Spleen (tissue), 7 donors: ENCODE measurements around the gene MMAB.

ENCODE experiments used
- POLR2A ChIP-seq, 3 donors: fragments of 450-650 bp; IDR thresholded peaks; one replicate each; pipeline ENCODE4 v1.5.1; 2017; ENCODE audit warnings: antibody characterized with exemption in 3 of 3, mild to moderate bottlenecking in 1 of 3
- TF ChIP-seq, protein P1 (sequence below), 11 experiments: fragments of 200-600 bp in 7 of 11; fragments of 450-650 bp in 4 of 11; sonication (generic) in 4 of 11; IDR thresholded peaks in 8 of 11; conservative IDR thresholded peaks in 3 of 11; 1 replicate in 7 of 11; 2 replicates in 4 of 11; pipeline versions ENCODE4 v1.4.0 to v1.8.0; 2016 to 2021; ENCODE audit warnings: antibody characterized with exemption in 11 of 11, inconsistent platforms in 4 of 11, mild to moderate bottlenecking in 1 of 11
- donor health status: DM: no; HTN: no; CAD: no; lungs with moderate emphysema.
- donor health status: DM: no; HTN: no; CAD: no.
- donor health status: DM: no; HTN: no; CAD: no.

DNA sequence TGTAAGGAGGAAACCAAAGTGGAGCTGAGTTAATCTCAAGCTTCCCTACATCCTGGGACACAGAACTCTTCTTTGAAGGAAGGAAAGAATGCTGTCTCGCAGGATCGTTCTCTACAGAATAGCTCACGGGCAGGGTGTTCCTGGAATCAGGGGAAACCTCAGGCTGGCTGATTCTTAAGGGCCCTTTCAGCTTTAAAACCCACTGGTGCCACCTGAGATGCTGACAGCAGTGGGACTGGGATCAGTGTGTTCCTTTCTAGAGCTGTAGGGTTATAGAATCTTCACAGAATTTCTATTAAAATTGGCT is 48.1 kb downstream of the MMAB start:
- TF ChIP-seq POLR2A (IDR thresholded peaks at IDR 0.05): no peak
- TF ChIP-seq, protein P1, sequence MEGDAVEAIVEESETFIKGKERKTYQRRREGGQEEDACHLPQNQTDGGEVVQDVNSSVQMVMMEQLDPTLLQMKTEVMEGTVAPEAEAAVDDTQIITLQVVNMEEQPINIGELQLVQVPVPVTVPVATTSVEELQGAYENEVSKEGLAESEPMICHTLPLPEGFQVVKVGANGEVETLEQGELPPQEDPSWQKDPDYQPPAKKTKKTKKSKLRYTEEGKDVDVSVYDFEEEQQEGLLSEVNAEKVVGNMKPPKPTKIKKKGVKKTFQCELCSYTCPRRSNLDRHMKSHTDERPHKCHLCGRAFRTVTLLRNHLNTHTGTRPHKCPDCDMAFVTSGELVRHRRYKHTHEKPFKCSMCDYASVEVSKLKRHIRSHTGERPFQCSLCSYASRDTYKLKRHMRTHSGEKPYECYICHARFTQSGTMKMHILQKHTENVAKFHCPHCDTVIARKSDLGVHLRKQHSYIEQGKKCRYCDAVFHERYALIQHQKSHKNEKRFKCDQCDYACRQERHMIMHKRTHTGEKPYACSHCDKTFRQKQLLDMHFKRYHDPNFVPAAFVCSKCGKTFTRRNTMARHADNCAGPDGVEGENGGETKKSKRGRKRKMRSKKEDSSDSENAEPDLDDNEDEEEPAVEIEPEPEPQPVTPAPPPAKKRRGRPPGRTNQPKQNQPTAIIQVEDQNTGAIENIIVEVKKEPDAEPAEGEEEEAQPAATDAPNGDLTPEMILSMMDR (IDR thresholded peaks at IDR 0.05 in 8 of 11, conservative IDR thresholded peaks at IDR 0.05 in 3 of 11): no peak
